EL (cell line): ENCODE data around the gene PLPPR1.
"Not testable (repeated sequence)": the region's sequence is repeated elsewhere in the genome, so short reads cannot be mapped to it uniquely, and the experiment has no call there.

Experiments used
- DNase-seq: peaks from one replicate; pipeline ENCODE4 v3.0.0-alpha.2; 2016

PLPPR1 gene

GRCh38 chr9:101225271-101225670 lies 196.7 kb downstream of the PLPPR1 start:
- no peak for DNase-seq

GRCh38 chr9:101226161-101226560 lies 197.6 kb downstream of the PLPPR1 start:
- DNase-seq = no peak

GRCh38 chr9:101226803-101227202 lies 198.3 kb downstream of the PLPPR1 start:
- no peak for DNase-seq

- no peak for DNase-seq
Observed at GRCh38 chr9:101229606-101230005, 201.1 kb downstream of the PLPPR1 start.

- DNase-seq = no peak
Observed at GRCh38 chr9:101232405-101232977, 204.0 kb downstream of the PLPPR1 start.

GRCh38 chr9:101235105-101235866 lies 206.8 kb downstream of the PLPPR1 start:
- DNase-seq = peak; percentile 16

GRCh38 chr9:101242651-101243050 lies 214.1 kb downstream of the PLPPR1 start:
- DNase-seq = no peak

- no peak for DNase-seq
Observed at GRCh38 chr9:101246691-101247090, 218.2 kb downstream of the PLPPR1 start.

- no peak for DNase-seq
Observed at GRCh38 chr9:101247297-101247696, 218.8 kb downstream of the PLPPR1 start.

GRCh38 chr9:101254733-101255433 lies 226.4 kb downstream of the PLPPR1 start:
- DNase-seq = no peak

- DNase-seq = no peak
Observed at GRCh38 chr9:101264727-101265126, 236.2 kb downstream of the PLPPR1 start.

- no peak for DNase-seq
Observed at GRCh38 chr9:101265261-101265660, 236.7 kb downstream of the PLPPR1 start.

GRCh38 chr9:101268426-101268825 lies 239.9 kb downstream of the PLPPR1 start:
- DNase-seq = no peak

- DNase-seq = no peak
Observed at GRCh38 chr9:101269591-101270283, 241.2 kb downstream of the PLPPR1 start.

- DNase-seq = no peak
Observed at GRCh38 chr9:101270302-101270701, 241.8 kb downstream of the PLPPR1 start.

- no peak for DNase-seq
Observed at GRCh38 chr9:101271102-101271501, 242.6 kb downstream of the PLPPR1 start.

GRCh38 chr9:101274971-101275768 lies 246.6 kb downstream of the PLPPR1 start:
- no peak for DNase-seq

GRCh38 chr9:101275769-101276250 lies 247.3 kb downstream of the PLPPR1 start:
- no peak for DNase-seq

GRCh38 chr9:101291043-101291442 lies 262.5 kb downstream of the PLPPR1 start:
- not testable (repeated sequence) for DNase-seq

- DNase-seq = no peak
Observed at GRCh38 chr9:101299901-101300300, 271.4 kb downstream of the PLPPR1 start.

- no peak for DNase-seq
Observed at GRCh38 chr9:101307051-101307450, 278.5 kb downstream of the PLPPR1 start.

GRCh38 chr9:101307524-101308213 lies 279.1 kb downstream of the PLPPR1 start:
- no peak for DNase-seq
